ENCODE data around the gene CR2.

DNA sequence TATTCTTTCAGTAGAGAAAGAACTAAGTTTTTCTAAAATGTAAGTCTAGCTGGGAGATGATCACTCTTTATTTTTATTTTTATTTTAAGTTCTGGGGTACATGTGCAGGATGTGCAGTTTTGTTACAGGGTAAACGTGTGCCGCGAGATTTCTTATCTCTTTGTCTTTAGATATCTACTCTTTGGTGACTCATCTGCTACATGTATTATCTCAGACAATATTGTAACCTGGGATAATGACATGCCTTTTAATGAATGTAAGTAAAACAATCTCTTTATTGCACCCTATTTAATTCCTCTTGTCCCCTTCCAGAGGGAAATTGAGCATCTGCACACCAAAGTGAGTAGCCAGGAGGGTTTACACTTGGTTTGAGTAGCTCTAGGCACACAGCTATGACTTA lies 9.4 kb downstream of the CR2 start:
- no peak for TF ChIP-seq POLR2A (IDR thresholded peaks at IDR 0.05)
- TF ChIP-seq, protein P1, sequence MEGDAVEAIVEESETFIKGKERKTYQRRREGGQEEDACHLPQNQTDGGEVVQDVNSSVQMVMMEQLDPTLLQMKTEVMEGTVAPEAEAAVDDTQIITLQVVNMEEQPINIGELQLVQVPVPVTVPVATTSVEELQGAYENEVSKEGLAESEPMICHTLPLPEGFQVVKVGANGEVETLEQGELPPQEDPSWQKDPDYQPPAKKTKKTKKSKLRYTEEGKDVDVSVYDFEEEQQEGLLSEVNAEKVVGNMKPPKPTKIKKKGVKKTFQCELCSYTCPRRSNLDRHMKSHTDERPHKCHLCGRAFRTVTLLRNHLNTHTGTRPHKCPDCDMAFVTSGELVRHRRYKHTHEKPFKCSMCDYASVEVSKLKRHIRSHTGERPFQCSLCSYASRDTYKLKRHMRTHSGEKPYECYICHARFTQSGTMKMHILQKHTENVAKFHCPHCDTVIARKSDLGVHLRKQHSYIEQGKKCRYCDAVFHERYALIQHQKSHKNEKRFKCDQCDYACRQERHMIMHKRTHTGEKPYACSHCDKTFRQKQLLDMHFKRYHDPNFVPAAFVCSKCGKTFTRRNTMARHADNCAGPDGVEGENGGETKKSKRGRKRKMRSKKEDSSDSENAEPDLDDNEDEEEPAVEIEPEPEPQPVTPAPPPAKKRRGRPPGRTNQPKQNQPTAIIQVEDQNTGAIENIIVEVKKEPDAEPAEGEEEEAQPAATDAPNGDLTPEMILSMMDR (IDR thresholded peaks at IDR 0.05): no peak
